ENCODE data around the gene EIF5A. TPM values are rescaled to one million over a fixed set of nuclear protein-coding genes. Genes with fewer than 3 reads are reported as not detected.

EIF5A gene
- polyA plus RNA-seq, 1 donor (not counting 4 experiments of a cell fraction or from before 2014, with no cell fraction given) = 948 TPM

DNA sequence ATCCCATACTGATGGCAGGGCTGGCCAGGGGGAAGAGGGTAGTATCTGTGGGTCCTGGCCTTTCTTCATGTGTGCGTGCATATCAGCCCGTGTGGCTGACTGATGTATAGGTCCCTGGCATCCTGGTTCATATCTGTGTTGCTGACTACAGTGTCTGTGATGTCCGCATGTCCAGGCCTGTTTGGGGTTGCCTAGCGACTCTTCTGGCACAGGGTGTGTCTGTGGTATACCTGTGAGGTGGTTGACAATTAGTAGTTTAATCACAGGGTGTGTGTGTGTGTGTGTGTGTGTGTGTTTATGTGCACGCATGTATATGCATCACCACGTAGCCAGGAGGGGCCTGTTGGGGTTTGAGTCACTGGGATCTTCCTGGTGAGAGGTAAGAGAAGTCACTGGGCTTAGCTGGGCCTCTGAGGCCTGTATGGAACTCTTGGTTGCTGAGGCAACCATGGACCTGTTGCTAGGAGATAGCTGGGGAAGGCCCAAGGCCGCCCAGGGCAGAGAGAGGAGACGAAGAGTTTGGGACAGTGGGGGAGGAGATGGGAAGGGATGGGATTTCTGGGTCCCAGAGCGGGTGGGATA is 46.9 kb downstream of the EIF5A start:
- Histone ChIP-seq H3K4me3 (ENCODE audit: control insufficient read depth in 2 of 3, extremely low read depth in 1 of 3, insufficient read depth in 2 of 3, low read depth in 1 of 3, low read length in 3 of 3) (peak overlapping the region; percentile 45 to 58 (median 54)), H3K9me1 (ENCODE audit: control insufficient read depth, extremely low read depth, insufficient read depth, low read length) (no peaks in the 10 kb centered on the region), H3K4me2 (ENCODE audit: control insufficient read depth, extremely low read depth, insufficient read depth, low read depth, low read length) (peak overlapping the region; percentile 95), H3K9ac (ENCODE audit: control insufficient read depth, extremely low read depth, insufficient read depth, low read length) (peak overlapping the region; percentile 69), H3K36me3 (ENCODE audit: control insufficient read depth in 2 of 2, extremely low read depth in 1 of 2, insufficient read depth in 2 of 2, low read length in 2 of 2) (no peaks in the 10 kb centered on the region), H4K20me1 (ENCODE audit: control insufficient read depth, extremely low read depth, insufficient read depth, low read length) (no peaks in the 10 kb centered on the region), H3K27me3 (ENCODE audit: control insufficient read depth, extremely low read depth, insufficient read depth, low read length) (no peaks in the 10 kb centered on the region), H3K79me2 (ENCODE audit: control insufficient read depth, insufficient read depth, low read length) (peaks cover 23% of the 10 kb centered on the region), H2AFZ (ENCODE audit: control insufficient read depth, low read length) (no peak overlapping the region), H3K9me3 (ENCODE audit: control insufficient read depth, low read depth, low read length) (no peaks in the 10 kb centered on the region), H3K4me1 (ENCODE audit: control insufficient read depth, extremely low read depth, insufficient read depth, low read length) (peaks cover 40% of the 10 kb centered on the region), H3K27ac (ENCODE audit: control insufficient read depth, insufficient read depth, low read length) (peak overlapping the region; percentile 88)
- TF ChIP-seq, protein P1, sequence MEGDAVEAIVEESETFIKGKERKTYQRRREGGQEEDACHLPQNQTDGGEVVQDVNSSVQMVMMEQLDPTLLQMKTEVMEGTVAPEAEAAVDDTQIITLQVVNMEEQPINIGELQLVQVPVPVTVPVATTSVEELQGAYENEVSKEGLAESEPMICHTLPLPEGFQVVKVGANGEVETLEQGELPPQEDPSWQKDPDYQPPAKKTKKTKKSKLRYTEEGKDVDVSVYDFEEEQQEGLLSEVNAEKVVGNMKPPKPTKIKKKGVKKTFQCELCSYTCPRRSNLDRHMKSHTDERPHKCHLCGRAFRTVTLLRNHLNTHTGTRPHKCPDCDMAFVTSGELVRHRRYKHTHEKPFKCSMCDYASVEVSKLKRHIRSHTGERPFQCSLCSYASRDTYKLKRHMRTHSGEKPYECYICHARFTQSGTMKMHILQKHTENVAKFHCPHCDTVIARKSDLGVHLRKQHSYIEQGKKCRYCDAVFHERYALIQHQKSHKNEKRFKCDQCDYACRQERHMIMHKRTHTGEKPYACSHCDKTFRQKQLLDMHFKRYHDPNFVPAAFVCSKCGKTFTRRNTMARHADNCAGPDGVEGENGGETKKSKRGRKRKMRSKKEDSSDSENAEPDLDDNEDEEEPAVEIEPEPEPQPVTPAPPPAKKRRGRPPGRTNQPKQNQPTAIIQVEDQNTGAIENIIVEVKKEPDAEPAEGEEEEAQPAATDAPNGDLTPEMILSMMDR (optimal IDR thresholded peaks at IDR 0.05 in 1 of 3, IDR thresholded peaks at IDR 0.05 in 1 of 3, conservative IDR thresholded peaks at IDR 0.05 in 1 of 3; ENCODE audit: extremely low read depth in 1 of 3, insufficient read depth in 2 of 3, low read length in 3 of 3) = peak in 2 of 3 experiments; percentile 35 to 47
- no peak for TF ChIP-seq EZH2 (IDR thresholded peaks at IDR 0.05; ENCODE audit: low read length)
- FAIRE-seq (peak; percentile 100), DNase-seq (ENCODE audit: low read depth, low spot score) (peak; percentile 100)
- dilution Hi-C loops (cut with MboI; ENCODE audit: extremely low pct_ligation_motif_present, low sequenced_read_pairs) = no loop called here

GRCh38 chr17:7355053-7355452 is 47.6 kb downstream of the EIF5A start, which contains the start of gene TMEM95:
Gene TMEM95, plus strand, starts transcription at chr17:7355156. Its CDS starts 49 bp downstream, at chr17:7355205.
- Histone ChIP-seq H3K4me2 (ENCODE audit: control insufficient read depth, extremely low read depth, insufficient read depth, low read depth, low read length) (peak within 1 kb of the TSS; percentile 95), H3K9ac (ENCODE audit: control insufficient read depth, extremely low read depth, insufficient read depth, low read length) (peak within 1 kb of the TSS; percentile 69), H3K9me1 (ENCODE audit: control insufficient read depth, extremely low read depth, insufficient read depth, low read length) (no peaks in the 10 kb centered on the region), H3K27ac (ENCODE audit: control insufficient read depth, insufficient read depth, low read length) (peak within 1 kb of the TSS; percentile 88), H4K20me1 (ENCODE audit: control insufficient read depth, extremely low read depth, insufficient read depth, low read length) (no peaks in the 10 kb centered on the region), H3K4me3 (ENCODE audit: control insufficient read depth in 2 of 3, extremely low read depth in 1 of 3, insufficient read depth in 2 of 3, low read depth in 1 of 3, low read length in 3 of 3) (peak within 1 kb of the TSS; percentile 45 to 58 (median 54)), H2AFZ (ENCODE audit: control insufficient read depth, low read length) (no peak within 1 kb of the TSS), H3K27me3 (ENCODE audit: control insufficient read depth, extremely low read depth, insufficient read depth, low read length) (no peaks in the 10 kb centered on the region), H3K79me2 (ENCODE audit: control insufficient read depth, insufficient read depth, low read length) (peaks cover 23% of the 10 kb centered on the region), H3K9me3 (ENCODE audit: control insufficient read depth, low read depth, low read length) (no peaks in the 10 kb centered on the region), H3K4me1 (ENCODE audit: control insufficient read depth, extremely low read depth, insufficient read depth, low read length) (peaks cover 36% of the 10 kb centered on the region), H3K36me3 (ENCODE audit: control insufficient read depth in 2 of 2, extremely low read depth in 1 of 2, insufficient read depth in 2 of 2, low read length in 2 of 2) (no peaks in the 10 kb centered on the region)
- dilution Hi-C loops (cut with MboI; ENCODE audit: extremely low pct_ligation_motif_present, low sequenced_read_pairs) = no loop called here
- no peak for TF ChIP-seq EZH2 (IDR thresholded peaks at IDR 0.05; ENCODE audit: low read length)
- TF ChIP-seq, protein P1 (optimal IDR thresholded peaks at IDR 0.05 in 1 of 3, IDR thresholded peaks at IDR 0.05 in 1 of 3, conservative IDR thresholded peaks at IDR 0.05 in 1 of 3; ENCODE audit: extremely low read depth in 1 of 3, insufficient read depth in 2 of 3, low read length in 3 of 3) = no peak
- no peak for FAIRE-seq
- DNase-seq (ENCODE audit: low read depth, low spot score) = no peak

Data from keratinocyte (primary cell).